ENCODE data around the gene CELF2. TPM values are rescaled to one million over a fixed set of nuclear protein-coding genes. Genes with fewer than 3 reads are reported as not detected.

CELF2 gene
- total RNA-seq, 2 donors from 2014 or later: 139 to 146 TPM

GRCh38 chr10:11250304-11250703, 232.6 kb downstream of the CELF2 start:
- peak overlapping the region; percentile 1 for H3K27ac Mint-ChIP-seq
- no peak for ATAC-seq (replicated peaks)
- no peaks in the 10 kb centered on the region for H3K27me3 Mint-ChIP-seq
- no peaks in the 10 kb centered on the region for H3K9me3 Mint-ChIP-seq
- H3K4me1 Mint-ChIP-seq: peaks cover 20% of the 10 kb centered on the region
- H3K36me3 Mint-ChIP-seq (ENCODE audit: low read depth): no peaks in the 10 kb centered on the region
- no peak overlapping the region for H3K4me3 Mint-ChIP-seq

- H3K4me3 Mint-ChIP-seq: no peak overlapping the region
- no peak for ATAC-seq (replicated peaks)
- peak overlapping the region; percentile 57 for H3K27ac Mint-ChIP-seq
- peaks cover 34% of the 10 kb centered on the region for H3K4me1 Mint-ChIP-seq
- no peaks in the 10 kb centered on the region for H3K27me3 Mint-ChIP-seq
- H3K9me3 Mint-ChIP-seq: no peaks in the 10 kb centered on the region
- no peaks in the 10 kb centered on the region for H3K36me3 Mint-ChIP-seq (ENCODE audit: low read depth)
These were observed 235.2 kb downstream of the CELF2 start for GRCh38 chr10:11252887-11253286.

GRCh38 chr10:11253385-11254002, 235.8 kb downstream of the CELF2 start:
- no peaks in the 10 kb centered on the region for H3K9me3 Mint-ChIP-seq
- no peak overlapping the region for H3K4me3 Mint-ChIP-seq
- no peak for ATAC-seq (replicated peaks)
- H3K27ac Mint-ChIP-seq: peak overlapping the region; percentile 57
- peaks cover 36% of the 10 kb centered on the region for H3K4me1 Mint-ChIP-seq
- H3K36me3 Mint-ChIP-seq (ENCODE audit: low read depth): no peaks in the 10 kb centered on the region
- H3K27me3 Mint-ChIP-seq: no peaks in the 10 kb centered on the region

GRCh38 chr10:11255156-11255555, 237.5 kb downstream of the CELF2 start:
- no peak for ATAC-seq (replicated peaks)
- H3K27ac Mint-ChIP-seq: peak overlapping the region; percentile 79
- H3K36me3 Mint-ChIP-seq (ENCODE audit: low read depth): no peaks in the 10 kb centered on the region
- peaks cover 43% of the 10 kb centered on the region for H3K4me1 Mint-ChIP-seq
- H3K27me3 Mint-ChIP-seq: no peaks in the 10 kb centered on the region
- no peaks in the 10 kb centered on the region for H3K9me3 Mint-ChIP-seq
- H3K4me3 Mint-ChIP-seq: peak overlapping the region; percentile 57

- Mint-ChIP-seq H3K4me1 (peaks cover 46% of the 10 kb centered on the region), H3K9me3 (no peaks in the 10 kb centered on the region), H3K27me3 (no peaks in the 10 kb centered on the region), H3K36me3 (ENCODE audit: low read depth) (no peaks in the 10 kb centered on the region), H3K27ac (peak overlapping the region; percentile 79), H3K4me3 (peak overlapping the region; percentile 57)
- no peak for ATAC-seq (replicated peaks)
These were observed 238.2 kb downstream of the CELF2 start for GRCh38 chr10:11255796-11256444.

- Mint-ChIP-seq H3K9me3 (no peaks in the 10 kb centered on the region), H3K4me1 (peaks cover 56% of the 10 kb centered on the region), H3K27me3 (no peaks in the 10 kb centered on the region), H3K27ac (peak overlapping the region; percentile 83), H3K4me3 (peak overlapping the region; percentile 57), H3K36me3 (ENCODE audit: low read depth) (no peaks in the 10 kb centered on the region)
- ATAC-seq (replicated peaks): no peak
These were observed 239.2 kb downstream of the CELF2 start for GRCh38 chr10:11256896-11257295.

- H3K9me3 Mint-ChIP-seq: no peaks in the 10 kb centered on the region
- H3K4me1 Mint-ChIP-seq: peaks cover 63% of the 10 kb centered on the region
- peak overlapping the region; percentile 83 for H3K27ac Mint-ChIP-seq
- H3K36me3 Mint-ChIP-seq (ENCODE audit: low read depth): no peaks in the 10 kb centered on the region
- peak overlapping the region; percentile 57 for H3K4me3 Mint-ChIP-seq
- no peaks in the 10 kb centered on the region for H3K27me3 Mint-ChIP-seq
- ATAC-seq (replicated peaks): no peak
These were observed 239.9 kb downstream of the CELF2 start for GRCh38 chr10:11257440-11258090.

- ATAC-seq (replicated peaks): no peak
- Mint-ChIP-seq H3K4me3 (peak overlapping the region; percentile 14), H3K36me3 (ENCODE audit: low read depth) (no peaks in the 10 kb centered on the region), H3K27ac (peak overlapping the region; percentile 83), H3K9me3 (no peaks in the 10 kb centered on the region), H3K4me1 (peaks cover 67% of the 10 kb centered on the region), H3K27me3 (no peaks in the 10 kb centered on the region)
These were observed 242.5 kb downstream of the CELF2 start for GRCh38 chr10:11260170-11260569.

- Mint-ChIP-seq H3K27ac (peak overlapping the region; percentile 83), H3K36me3 (ENCODE audit: low read depth) (no peaks in the 10 kb centered on the region), H3K9me3 (no peaks in the 10 kb centered on the region), H3K27me3 (no peaks in the 10 kb centered on the region), H3K4me3 (peak overlapping the region; percentile 56), H3K4me1 (peaks cover 69% of the 10 kb centered on the region)
- peak; percentile 29 for ATAC-seq (replicated peaks)
These were observed 243.5 kb downstream of the CELF2 start for GRCh38 chr10:11261143-11261542.

GRCh38 chr10:11261687-11262493, 244.2 kb downstream of the CELF2 start:
- peaks cover 70% of the 10 kb centered on the region for H3K4me1 Mint-ChIP-seq
- no peaks in the 10 kb centered on the region for H3K27me3 Mint-ChIP-seq
- no peaks in the 10 kb centered on the region for H3K36me3 Mint-ChIP-seq (ENCODE audit: low read depth)
- no peaks in the 10 kb centered on the region for H3K9me3 Mint-ChIP-seq
- H3K27ac Mint-ChIP-seq: peak overlapping the region; percentile 83
- H3K4me3 Mint-ChIP-seq: peak overlapping the region; percentile 56
- peak; percentile 43 for ATAC-seq (replicated peaks)

GRCh38 chr10:11262494-11263345, 245.0 kb downstream of the CELF2 start:
- Mint-ChIP-seq H3K4me3 (peak overlapping the region; percentile 56), H3K27me3 (no peaks in the 10 kb centered on the region), H3K27ac (peak overlapping the region; percentile 83), H3K4me1 (peaks cover 69% of the 10 kb centered on the region), H3K9me3 (no peaks in the 10 kb centered on the region), H3K36me3 (ENCODE audit: low read depth) (no peaks in the 10 kb centered on the region)
- ATAC-seq (replicated peaks): no peak

- no peaks in the 10 kb centered on the region for H3K36me3 Mint-ChIP-seq (ENCODE audit: low read depth)
- no peaks in the 10 kb centered on the region for H3K27me3 Mint-ChIP-seq
- H3K27ac Mint-ChIP-seq: peak overlapping the region; percentile 83
- peaks cover 63% of the 10 kb centered on the region for H3K4me1 Mint-ChIP-seq
- H3K4me3 Mint-ChIP-seq: peak overlapping the region; percentile 34
- no peaks in the 10 kb centered on the region for H3K9me3 Mint-ChIP-seq
- no peak for ATAC-seq (replicated peaks)
These were observed 246.1 kb downstream of the CELF2 start for GRCh38 chr10:11263767-11264166.

GRCh38 chr10:11264296-11265048, 246.8 kb downstream of the CELF2 start:
- no peaks in the 10 kb centered on the region for H3K36me3 Mint-ChIP-seq (ENCODE audit: low read depth)
- H3K27ac Mint-ChIP-seq: peak overlapping the region; percentile 83
- peak; percentile 32 for ATAC-seq (replicated peaks)
- no peaks in the 10 kb centered on the region for H3K27me3 Mint-ChIP-seq
- peaks cover 68% of the 10 kb centered on the region for H3K4me1 Mint-ChIP-seq
- H3K9me3 Mint-ChIP-seq: no peaks in the 10 kb centered on the region
- peak overlapping the region; percentile 34 for H3K4me3 Mint-ChIP-seq

All from activated T-helper 17 cell treated with anti-CD3 and anti-CD28 coated beads, Interleukin-2, amount 50 U/mL, for 72 hours (primary cell).